HUES64 (cell line): ENCODE data around the gene ITGBL1.

Experiments
- H3K27ac ChIP-seq: 2 replicates; pipeline ENCODE4 v1.7.0; 2013; ENCODE audit warnings: low read depth, low read length, inconsistent platforms
- H3K27me3 ChIP-seq: 2 replicates; pipeline ENCODE4 v1.6.1; 2013; ENCODE audit warnings: mild to moderate bottlenecking, low read length; ENCODE audit not compliant: insufficient read depth
- H3K36me3 ChIP-seq: 2 replicates; pipeline ENCODE4 v1.6.1; 2013; ENCODE audit warnings: mild to moderate bottlenecking, low read length; ENCODE audit not compliant: insufficient read depth
- H3K4me1 ChIP-seq: 2 replicates; pipeline ENCODE4 v1.6.1; 2013; ENCODE audit warnings: mild to moderate bottlenecking, low read length, moderate library complexity; ENCODE audit not compliant: insufficient read depth
- H3K4me3 ChIP-seq: 2 replicates; pipeline ENCODE4 v1.5.1; 2013; ENCODE audit warnings: mild to moderate bottlenecking, low read length, moderate library complexity
- H3K9ac ChIP-seq: 2 replicates; pipeline ENCODE4 v1.6.1; 2013; ENCODE audit warnings: mild to moderate bottlenecking, low read depth, low read length
- H3K9me3 ChIP-seq: 2 replicates; pipeline ENCODE4 v1.6.1; 2013; ENCODE audit warnings: low read depth, low read length; ENCODE audit not compliant: insufficient read depth
- WGBS: fragments of 150-250, 120-280 bp; methylation state at CpG from one replicate; pipeline ENCODE4 v1.1.7; 2013; ENCODE audit warnings: missing lambda C conversion rate; 5-methylcytosine and 5-hydroxymethylcytosine counted together

Gene ITGBL1

DNA sequence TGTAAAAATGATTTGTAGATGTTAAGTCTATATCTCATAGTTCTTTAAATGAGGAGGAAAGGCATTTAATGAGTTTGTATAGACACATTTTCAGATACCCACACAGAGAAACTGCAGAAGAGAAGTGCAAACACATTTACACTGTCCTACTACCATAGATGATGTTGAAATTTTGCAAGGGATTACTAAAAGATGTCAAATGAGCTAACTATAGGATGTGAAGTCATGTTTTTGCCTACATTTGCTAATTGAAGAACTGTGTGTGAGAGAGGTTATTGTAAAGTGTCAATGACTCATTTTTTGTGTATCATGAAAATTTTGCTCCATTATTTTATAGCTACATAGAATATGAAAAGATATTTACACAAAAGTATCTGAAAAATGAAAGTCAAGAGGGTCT lies 178.9 kb downstream of the ITGBL1 start:
- Histone ChIP-seq H3K36me3 (no peaks in the 10 kb centered on the region), H3K4me3 (no peak overlapping the region), H3K9ac (no peak overlapping the region)

DNA sequence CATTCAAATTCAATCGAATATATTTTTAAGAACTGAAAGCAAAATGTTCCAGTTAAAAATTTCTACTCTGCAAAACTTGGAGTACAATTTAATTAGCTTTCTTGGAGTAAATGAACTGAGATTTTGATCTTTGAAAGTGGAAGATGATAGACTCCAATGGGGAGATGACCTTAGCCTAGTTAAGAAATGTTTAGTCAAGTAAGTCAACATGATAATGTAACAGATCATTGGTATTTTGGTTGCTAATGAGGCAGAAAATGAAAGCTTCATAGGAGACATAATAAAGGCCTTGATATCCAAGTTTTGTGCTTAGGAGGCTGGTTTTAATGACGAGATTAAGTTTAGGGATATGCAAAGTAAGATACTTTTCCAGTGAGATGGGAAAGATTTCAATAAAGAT lies 181.7 kb downstream of the ITGBL1 start:
- Histone ChIP-seq H3K27me3 (no peaks in the 10 kb centered on the region), H3K4me1 (no peaks in the 10 kb centered on the region), H3K9ac (no peak overlapping the region), H3K9me3 (no peaks in the 10 kb centered on the region), H3K36me3 (no peaks in the 10 kb centered on the region), H3K4me3 (no peak overlapping the region), H3K27ac (no peak overlapping the region)
- 95% methylated on average over 2 of the region's 2 CpGs for WGBS

More for the DNA sequence above, 178.9 kb downstream of the ITGBL1 start:
- no peak overlapping the region for H3K27ac ChIP-seq
- H3K27me3 ChIP-seq = no peaks in the 10 kb centered on the region
- no peaks in the 10 kb centered on the region for H3K4me1 ChIP-seq
- no peaks in the 10 kb centered on the region for H3K9me3 ChIP-seq

DNA sequence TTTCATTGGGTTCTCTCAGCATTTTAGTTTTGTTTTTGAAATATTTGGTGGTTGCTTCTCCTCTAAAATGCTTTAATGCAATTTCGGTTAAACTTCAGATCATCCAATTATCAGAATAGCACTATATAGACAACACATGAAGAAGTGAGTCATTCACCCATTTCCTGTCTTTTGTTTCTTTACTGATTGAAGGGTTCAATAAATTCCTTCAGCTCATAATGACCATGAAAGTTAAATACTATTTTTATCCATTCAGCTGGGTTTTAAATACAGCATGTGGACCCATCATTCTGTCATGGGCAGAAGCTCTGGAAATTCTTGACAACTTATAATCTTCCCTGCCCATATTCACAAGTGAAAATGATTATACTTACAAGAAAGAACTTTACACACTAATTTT lies 187.2 kb downstream of the ITGBL1 start:
- Histone ChIP-seq H3K27me3 (no peaks in the 10 kb centered on the region), H3K9me3 (no peaks in the 10 kb centered on the region), H3K36me3 (no peaks in the 10 kb centered on the region), H3K27ac (no peak overlapping the region), H3K4me1 (peaks cover 5% of the 10 kb centered on the region; the same call in 1 of the 2 replicates), H3K4me3 (no peak overlapping the region), H3K9ac (no peak overlapping the region)
- no CpG with 5 or more reads among the region's 1 CpG for WGBS

DNA sequence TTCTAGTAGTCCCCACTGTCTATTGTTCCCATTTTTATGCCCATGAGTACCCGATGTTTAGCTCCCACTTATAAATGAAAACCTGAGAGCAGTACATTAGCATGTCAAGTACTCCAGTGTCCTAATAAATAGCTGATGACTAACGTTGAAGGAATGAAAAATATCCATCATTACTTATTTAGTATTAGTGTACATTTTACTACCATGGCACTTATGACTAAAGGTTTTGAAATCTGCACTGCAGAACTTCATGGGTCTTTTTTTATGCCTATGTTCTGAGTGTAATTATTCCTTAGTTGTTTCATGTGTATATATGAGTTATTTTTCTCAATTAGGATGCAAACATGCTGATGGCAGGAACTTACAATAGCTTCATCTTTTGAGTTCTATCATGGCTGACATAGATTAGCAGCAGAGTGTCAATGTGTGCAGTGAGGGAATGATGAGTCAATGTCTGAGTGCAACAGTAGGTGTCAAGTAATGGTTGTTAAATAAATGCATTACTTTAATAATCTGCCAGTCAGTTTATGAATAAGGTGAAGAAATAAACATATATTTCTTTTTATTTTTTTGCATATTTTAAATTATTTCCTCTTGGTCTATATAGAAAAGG lies 188.4 kb downstream of the ITGBL1 start:
- no peaks in the 10 kb centered on the region for H3K36me3 ChIP-seq

DNA sequence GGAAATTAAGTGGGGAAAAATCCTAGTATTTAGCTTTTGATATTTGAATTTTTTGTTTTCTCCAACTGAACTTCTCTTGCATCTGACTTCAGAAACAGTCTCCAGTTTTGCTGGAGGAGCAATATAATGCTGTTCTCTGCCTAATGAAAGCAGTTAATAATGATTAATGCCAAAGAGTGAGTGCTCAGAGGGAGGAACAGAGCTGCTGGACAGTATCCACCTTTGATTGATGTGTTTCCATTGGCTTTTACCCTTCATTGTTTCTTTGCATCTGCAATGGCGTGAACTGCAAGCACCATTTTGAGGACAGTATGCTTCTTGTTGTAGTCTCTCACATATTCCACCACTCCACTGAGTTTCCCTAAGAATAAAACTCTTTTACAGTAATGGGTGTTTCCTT lies 193.4 kb downstream of the ITGBL1 start:
- H3K36me3 ChIP-seq = no peaks in the 10 kb centered on the region
- H3K27ac ChIP-seq = no peak overlapping the region
- H3K4me3 ChIP-seq = no peak overlapping the region
- no peaks in the 10 kb centered on the region for H3K27me3 ChIP-seq
- no peaks in the 10 kb centered on the region for H3K9me3 ChIP-seq
- WGBS = 100% methylated on average over 1 of the region's 1 CpG
- H3K9ac ChIP-seq = no peak overlapping the region
- no peaks in the 10 kb centered on the region for H3K4me1 ChIP-seq

More for the DNA sequence above, 188.4 kb downstream of the ITGBL1 start:
- 80% methylated on average over 1 of the region's 2 CpGs for WGBS
- Histone ChIP-seq H3K27ac (no peak overlapping the region), H3K9me3 (no peaks in the 10 kb centered on the region), H3K4me3 (no peak overlapping the region), H3K27me3 (no peaks in the 10 kb centered on the region), H3K9ac (no peak overlapping the region), H3K4me1 (peaks cover 5% of the 10 kb centered on the region; the same call in 1 of the 2 replicates)

DNA sequence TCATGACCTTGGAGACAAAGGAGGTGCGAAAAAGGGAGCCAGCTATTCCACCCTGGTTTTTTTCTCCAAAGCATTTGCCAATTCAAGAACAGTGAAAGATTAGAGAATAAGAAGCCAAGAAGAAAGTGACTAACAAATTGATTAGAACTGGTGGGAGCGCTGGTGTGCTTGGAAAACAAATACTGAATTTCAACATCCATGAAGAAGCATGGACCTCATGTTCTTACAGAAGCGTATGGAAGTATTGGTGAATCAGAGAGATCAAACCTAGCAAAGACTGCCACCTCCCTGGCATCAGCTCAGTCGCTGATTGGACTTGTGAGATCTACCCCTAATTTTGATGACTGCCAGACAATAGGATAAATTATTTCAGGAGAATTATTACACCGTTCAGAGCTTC lies 195.3 kb downstream of the ITGBL1 start:
- WGBS = 89% methylated on average over 4 of the region's 5 CpGs
- Histone ChIP-seq H3K27ac (no peak overlapping the region), H3K4me3 (no peak overlapping the region), H3K4me1 (no peaks in the 10 kb centered on the region), H3K9me3 (no peaks in the 10 kb centered on the region), H3K36me3 (no peaks in the 10 kb centered on the region), H3K9ac (no peak overlapping the region), H3K27me3 (no peaks in the 10 kb centered on the region)

DNA sequence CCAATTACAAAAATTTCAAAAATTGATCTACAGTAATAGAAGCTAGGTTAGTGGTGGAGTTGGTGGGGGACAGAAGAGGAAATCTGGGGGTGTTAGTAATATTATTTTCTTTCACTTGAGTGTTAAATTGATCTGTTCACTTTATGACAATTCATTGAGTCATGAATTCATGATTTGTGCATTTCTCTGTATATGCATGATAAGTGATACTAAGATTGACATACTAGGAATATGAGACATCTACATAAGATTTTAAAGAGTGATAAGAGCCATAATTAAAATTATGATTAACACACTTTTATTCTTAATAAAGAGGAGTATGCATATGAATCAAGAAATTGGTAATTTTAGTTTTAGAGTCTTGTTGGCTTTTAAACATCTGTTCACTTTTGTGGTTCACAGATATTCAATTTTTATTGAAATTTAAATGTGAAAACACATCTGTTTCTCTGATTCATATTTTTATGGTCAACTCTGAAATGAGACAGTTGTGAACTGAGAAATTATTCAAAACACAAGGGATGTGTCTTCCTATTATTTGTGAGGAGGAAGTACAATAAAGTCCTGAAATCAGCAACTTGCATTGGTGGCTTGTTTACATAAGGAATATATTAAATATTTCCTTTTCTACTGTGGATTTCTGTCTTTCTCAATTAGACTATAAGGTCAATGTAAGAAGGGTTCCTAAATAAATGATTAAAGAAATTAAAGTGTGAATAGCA lies 196.5 kb downstream of the ITGBL1 start:
- Histone ChIP-seq H3K9me3 (no peaks in the 10 kb centered on the region), H3K36me3 (no peaks in the 10 kb centered on the region), H3K4me1 (no peaks in the 10 kb centered on the region), H3K9ac (no peak overlapping the region), H3K4me3 (no peak overlapping the region), H3K27ac (no peak overlapping the region), H3K27me3 (no peaks in the 10 kb centered on the region)

DNA sequence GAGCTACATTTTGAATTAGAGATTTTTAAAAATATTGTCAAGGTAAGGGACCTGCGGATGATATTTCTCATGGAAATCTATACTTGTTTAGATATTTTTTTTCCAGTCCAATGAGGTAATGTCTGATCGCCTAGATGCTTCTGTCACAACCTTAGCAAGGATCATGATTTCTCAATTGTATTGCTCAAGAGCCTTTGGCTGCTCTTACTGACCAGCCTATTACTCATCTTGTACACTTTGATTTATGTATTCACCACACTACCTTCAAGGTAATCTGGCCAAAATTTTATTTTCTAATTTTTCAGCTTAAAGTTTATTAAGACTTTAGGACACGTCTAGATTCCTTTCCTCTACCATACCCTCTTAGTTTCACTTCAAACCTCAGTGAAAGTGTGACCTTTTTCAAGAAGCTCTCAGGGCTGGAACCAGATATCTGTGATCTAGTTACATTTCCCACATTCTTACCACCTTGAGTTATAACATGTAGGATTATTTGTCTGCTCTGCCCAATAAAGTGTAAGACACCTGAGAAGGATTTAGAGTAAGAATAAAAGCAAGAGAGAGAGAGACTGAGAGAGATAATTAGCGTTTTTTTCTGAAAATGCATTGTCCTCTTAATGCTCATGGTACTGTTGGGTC lies 197.1 kb downstream of the ITGBL1 start:
- H3K27ac ChIP-seq = no peak overlapping the region
- no peak overlapping the region for H3K9ac ChIP-seq
- H3K9me3 ChIP-seq = no peaks in the 10 kb centered on the region
- no peak overlapping the region for H3K4me3 ChIP-seq
- WGBS = 91% methylated on average over 4 of the region's 4 CpGs
- H3K36me3 ChIP-seq = no peaks in the 10 kb centered on the region
- H3K4me1 ChIP-seq = no peaks in the 10 kb centered on the region
- H3K27me3 ChIP-seq = no peaks in the 10 kb centered on the region

DNA sequence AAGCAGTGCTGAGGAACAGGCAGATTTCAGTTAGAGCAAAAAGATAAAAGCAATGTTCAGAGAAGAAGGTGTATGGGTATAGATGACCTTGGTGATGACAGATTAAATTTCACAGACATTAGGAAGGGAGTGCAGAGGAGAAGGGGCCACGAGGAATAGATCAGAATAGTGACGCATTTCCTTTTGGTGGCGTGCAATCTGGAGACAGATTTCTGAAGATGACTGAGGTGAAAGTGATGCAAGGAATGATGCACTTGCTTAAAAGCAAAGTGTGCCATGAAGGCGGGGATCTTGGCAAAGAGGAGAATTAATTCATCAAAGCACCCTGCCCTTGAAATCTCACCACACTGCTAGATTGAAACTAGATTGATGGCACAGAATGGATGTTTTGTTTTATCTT lies 202.4 kb downstream of the ITGBL1 start:
- Histone ChIP-seq H3K9me3 (no peaks in the 10 kb centered on the region), H3K27me3 (no peaks in the 10 kb centered on the region), H3K9ac (no peak overlapping the region), H3K27ac (no peak overlapping the region), H3K4me3 (no peak overlapping the region), H3K4me1 (no peaks in the 10 kb centered on the region), H3K36me3 (no peaks in the 10 kb centered on the region)
- WGBS = 95% methylated on average over 4 of the region's 4 CpGs

DNA sequence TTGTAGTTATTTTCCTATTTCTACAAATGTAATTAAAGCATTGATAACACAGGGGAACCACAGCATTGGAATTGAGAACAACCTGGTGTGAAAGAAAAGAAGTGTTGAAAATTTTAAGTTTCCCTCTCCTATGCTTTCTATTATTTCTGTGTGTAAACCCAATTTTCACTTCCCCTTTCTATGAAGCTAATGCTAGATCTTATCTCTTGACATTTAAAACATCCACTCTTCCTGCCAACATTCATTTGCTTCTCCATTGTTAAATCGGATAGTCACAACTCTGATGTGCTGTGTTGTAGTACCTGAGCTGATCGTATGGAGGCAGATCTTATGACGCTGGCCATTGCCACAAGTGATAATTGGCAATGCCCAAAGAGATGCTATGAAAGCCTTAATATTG lies 203.0 kb downstream of the ITGBL1 start:
- Histone ChIP-seq H3K9me3 (no peaks in the 10 kb centered on the region), H3K27me3 (no peaks in the 10 kb centered on the region), H3K9ac (no peak overlapping the region), H3K4me3 (no peak overlapping the region), H3K36me3 (no peaks in the 10 kb centered on the region), H3K27ac (no peak overlapping the region), H3K4me1 (no peaks in the 10 kb centered on the region)
- WGBS = 92% methylated on average over 3 of the region's 3 CpGs

DNA sequence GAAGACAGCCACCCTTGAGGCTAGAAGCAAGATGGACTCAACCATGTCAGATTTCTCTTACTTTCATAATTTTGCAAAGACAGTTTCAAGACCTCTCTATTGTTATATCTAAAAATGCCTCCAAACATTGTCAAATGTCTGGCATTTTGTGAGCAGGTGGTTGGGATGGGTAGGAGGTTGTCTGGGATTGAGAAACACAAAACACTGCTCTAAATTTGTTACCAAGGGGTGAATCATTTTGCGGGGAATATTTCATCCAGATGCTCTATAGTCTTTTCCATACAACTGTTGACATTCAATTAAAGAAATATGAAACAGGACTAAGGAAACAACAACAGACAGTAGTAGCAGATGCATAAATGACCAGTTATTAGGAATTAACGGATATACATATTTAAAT lies 208.2 kb downstream of the ITGBL1 start:
- Histone ChIP-seq H3K27me3 (no peaks in the 10 kb centered on the region), H3K4me3 (no peak overlapping the region), H3K27ac (no peak overlapping the region), H3K36me3 (no peaks in the 10 kb centered on the region), H3K9me3 (no peaks in the 10 kb centered on the region), H3K4me1 (no peaks in the 10 kb centered on the region), H3K9ac (no peak overlapping the region)
- no CpG with 5 or more reads among the region's 2 CpGs for WGBS
